ENCODE results near the gene EXOSC2.

Gene EXOSC2

GRCh38 chr9:130720762-130721161, 27.2 kb downstream of the EXOSC2 start:
- no peak for TF ChIP-seq CTCF (IDR thresholded peaks at IDR 0.05; ENCODE audit: insufficient read depth, low read length, poor library complexity, severe bottlenecking)
- no peaks in the 10 kb centered on the region for H3K27me3 ChIP-seq (replicated peaks; ENCODE audit: control insufficient read depth, insufficient read depth, low read length)
- H3K36me3 ChIP-seq (ENCODE audit: control insufficient read depth, insufficient read depth, low read length), result no peaks in the 10 kb centered on the region
- H3K4me3 ChIP-seq (replicated peaks; ENCODE audit: low read depth, low read length), result no peak overlapping the region
- DNase-seq (ENCODE audit: extremely low read depth, insufficient read length), result no peak

GRCh38 chr9:130728721-130729120, 35.1 kb downstream of the EXOSC2 start:
- no peak overlapping the region for H3K4me3 ChIP-seq (replicated peaks; ENCODE audit: low read depth, low read length)
- TF ChIP-seq CTCF (IDR thresholded peaks at IDR 0.05; ENCODE audit: insufficient read depth, low read length, poor library complexity, severe bottlenecking), result no peak
- H3K27me3 ChIP-seq (replicated peaks; ENCODE audit: control insufficient read depth, insufficient read depth, low read length), result no peaks in the 10 kb centered on the region
- DNase-seq (ENCODE audit: extremely low read depth, insufficient read length), result no peak
- H3K36me3 ChIP-seq (ENCODE audit: control insufficient read depth, insufficient read depth, low read length), result no peaks in the 10 kb centered on the region

- no peak for TF ChIP-seq CTCF (IDR thresholded peaks at IDR 0.05; ENCODE audit: insufficient read depth, low read length, poor library complexity, severe bottlenecking)
- no peak for DNase-seq (ENCODE audit: extremely low read depth, insufficient read length)
- Histone ChIP-seq H3K36me3 (ENCODE audit: control insufficient read depth, insufficient read depth, low read length) (no peaks in the 10 kb centered on the region), H3K27me3 (replicated peaks; ENCODE audit: control insufficient read depth, insufficient read depth, low read length) (no peaks in the 10 kb centered on the region), H3K4me3 (replicated peaks; ENCODE audit: low read depth, low read length) (no peak overlapping the region)
These were observed 35.6 kb downstream of the EXOSC2 start for GRCh38 chr9:130729145-130729544.

GRCh38 chr9:130731355-130731754, 37.8 kb downstream of the EXOSC2 start:
- H3K4me3 ChIP-seq (replicated peaks; ENCODE audit: low read depth, low read length), result no peak overlapping the region
- DNase-seq (ENCODE audit: extremely low read depth, insufficient read length), result no peak
- TF ChIP-seq CTCF (IDR thresholded peaks at IDR 0.05; ENCODE audit: insufficient read depth, low read length, poor library complexity, severe bottlenecking), result no peak
- no peaks in the 10 kb centered on the region for H3K36me3 ChIP-seq (ENCODE audit: control insufficient read depth, insufficient read depth, low read length)
- H3K27me3 ChIP-seq (replicated peaks; ENCODE audit: control insufficient read depth, insufficient read depth, low read length), result no peaks in the 10 kb centered on the region

- no peaks in the 10 kb centered on the region for H3K27me3 ChIP-seq (replicated peaks; ENCODE audit: control insufficient read depth, insufficient read depth, low read length)
- H3K36me3 ChIP-seq (ENCODE audit: control insufficient read depth, insufficient read depth, low read length), result no peaks in the 10 kb centered on the region
- no peak for TF ChIP-seq CTCF (IDR thresholded peaks at IDR 0.05; ENCODE audit: insufficient read depth, low read length, poor library complexity, severe bottlenecking)
- no peak for DNase-seq (ENCODE audit: extremely low read depth, insufficient read length)
- H3K4me3 ChIP-seq (replicated peaks; ENCODE audit: low read depth, low read length), result no peak overlapping the region
These were observed 38.6 kb downstream of the EXOSC2 start for GRCh38 chr9:130732136-130732535.

- no peaks in the 10 kb centered on the region for H3K36me3 ChIP-seq (ENCODE audit: control insufficient read depth, insufficient read depth, low read length)
- DNase-seq (ENCODE audit: extremely low read depth, insufficient read length), result no peak
- H3K27me3 ChIP-seq (replicated peaks; ENCODE audit: control insufficient read depth, insufficient read depth, low read length), result no peaks in the 10 kb centered on the region
- TF ChIP-seq CTCF (IDR thresholded peaks at IDR 0.05; ENCODE audit: insufficient read depth, low read length, poor library complexity, severe bottlenecking), result no peak
- no peak overlapping the region for H3K4me3 ChIP-seq (replicated peaks; ENCODE audit: low read depth, low read length)
These were observed 39.2 kb downstream of the EXOSC2 start for GRCh38 chr9:130732793-130733221.

Measured in GM06990 (cell line).